Stimulated activated naive CD8-positive, alpha-beta T cell treated with anti-CD3 and anti-CD28 coated beads, Interleukin-15, Interleukin-2, amounts not matched to agents 100 ng/mL and 50 ng/mL, for 24 hours (primary cell): ENCODE measurements around the gene GPR158.

Source experiments
- H3K27ac Mint-ChIP-seq: one replicate; pipeline ENCODE4 v1.8.0; 2021; ENCODE audit warnings: mild to moderate bottlenecking, mixed read lengths
- H3K27me3 Mint-ChIP-seq: one replicate; pipeline ENCODE4 v1.8.0; 2021; ENCODE audit warnings: mixed read lengths
- H3K36me3 Mint-ChIP-seq: one replicate; pipeline ENCODE4 v1.8.0; 2021; ENCODE audit warnings: low read depth, mixed read lengths
- H3K4me1 Mint-ChIP-seq: one replicate; pipeline ENCODE4 v1.8.0; 2021; ENCODE audit warnings: low read depth, mixed read lengths
- H3K4me3 Mint-ChIP-seq: one replicate; pipeline ENCODE4 v1.8.0; 2021; ENCODE audit warnings: mild to moderate bottlenecking, mixed read lengths
- H3K9me3 Mint-ChIP-seq: one replicate; pipeline ENCODE4 v1.8.0; 2021; ENCODE audit warnings: mixed read lengths

GPR158 gene

DNA sequence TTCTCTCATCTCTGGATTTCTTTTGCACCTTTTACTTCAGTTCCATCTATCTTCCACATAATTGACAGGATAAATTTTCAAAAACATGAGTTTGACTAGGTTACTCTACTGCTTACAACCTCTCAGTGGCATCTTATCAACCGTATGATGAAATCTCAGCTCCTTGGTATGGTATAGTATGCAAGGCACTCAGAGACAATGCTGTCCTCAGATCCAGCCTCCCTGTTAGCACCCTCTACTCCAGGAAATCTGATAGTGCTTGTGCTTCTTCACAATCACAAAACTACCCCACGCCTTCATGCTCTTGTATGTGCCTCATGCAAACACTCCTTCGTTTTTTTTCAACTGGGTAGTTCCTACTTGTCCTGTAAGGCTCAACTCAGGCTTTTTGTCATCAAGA lies 330.7 kb downstream of the GPR158 start:
- no peaks in the 10 kb centered on the region for H3K27me3 Mint-ChIP-seq
- no peak overlapping the region for H3K4me3 Mint-ChIP-seq
- no peaks in the 10 kb centered on the region for H3K4me1 Mint-ChIP-seq
- H3K36me3 Mint-ChIP-seq: no peaks in the 10 kb centered on the region
- no peaks in the 10 kb centered on the region for H3K9me3 Mint-ChIP-seq
- H3K27ac Mint-ChIP-seq: no peak overlapping the region

DNA sequence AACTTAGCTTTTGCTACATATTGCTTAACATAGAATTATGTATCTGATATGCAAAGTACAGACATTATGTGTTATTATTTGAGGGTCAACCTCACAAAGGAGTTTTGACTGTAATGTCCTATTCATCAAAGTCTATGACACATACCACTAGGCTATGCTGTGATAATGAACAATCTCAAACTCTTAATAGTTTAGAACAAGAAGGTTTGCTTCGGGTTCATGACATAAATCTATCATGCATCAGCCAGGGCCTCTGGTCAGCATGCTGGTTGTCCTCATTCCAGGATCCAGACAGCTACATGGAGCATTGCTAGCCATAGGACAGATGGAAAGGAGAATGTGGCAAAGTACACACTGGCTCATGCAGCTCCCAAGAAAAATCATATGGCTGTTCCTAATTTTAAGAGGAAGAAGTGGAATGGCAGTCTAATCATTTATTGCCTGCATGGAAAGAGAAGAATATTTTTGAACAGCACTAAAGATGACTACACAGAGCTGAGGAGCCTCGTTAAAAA lies 332.1 kb downstream of the GPR158 start:
- Mint-ChIP-seq H3K27ac (no peak overlapping the region), H3K27me3 (no peaks in the 10 kb centered on the region), H3K4me1 (no peaks in the 10 kb centered on the region), H3K4me3 (no peak overlapping the region), H3K9me3 (peaks cover 8% of the 10 kb centered on the region), H3K36me3 (no peaks in the 10 kb centered on the region)

DNA sequence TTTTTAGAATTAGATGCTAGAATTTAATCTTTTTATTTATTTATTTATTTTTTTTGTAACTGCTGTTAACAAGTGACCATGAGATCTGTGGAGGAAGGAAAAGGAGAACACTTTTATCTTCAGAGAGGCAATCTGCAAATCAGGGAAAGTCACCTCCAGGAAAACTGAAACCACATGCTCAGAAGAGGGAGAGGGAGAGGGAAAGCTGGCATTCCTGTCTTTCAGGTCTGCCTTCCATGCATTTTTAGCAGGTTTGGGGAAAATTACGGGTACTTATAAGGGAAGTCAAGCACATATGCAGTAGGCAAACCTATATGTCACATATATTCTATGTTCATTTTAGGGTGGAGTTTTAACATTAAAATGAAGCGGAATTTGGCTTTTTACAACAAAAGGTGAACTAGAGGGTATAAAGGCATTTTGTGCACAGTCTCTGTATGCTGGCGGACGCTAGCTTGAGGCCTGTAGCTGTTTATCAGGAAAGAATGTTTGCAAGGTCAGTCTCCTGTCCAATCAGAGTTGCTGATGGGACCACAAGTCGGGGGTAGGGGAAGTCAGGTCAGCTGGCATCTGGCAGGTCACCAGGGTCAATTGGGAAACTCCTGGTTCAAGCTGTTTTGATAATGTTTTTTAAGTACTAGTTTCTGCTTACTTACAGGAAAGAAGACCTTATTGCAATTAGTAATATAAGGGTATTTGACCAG lies 333.5 kb downstream of the GPR158 start:
- Mint-ChIP-seq H3K36me3 (no peaks in the 10 kb centered on the region), H3K4me3 (no peak overlapping the region), H3K27me3 (no peaks in the 10 kb centered on the region), H3K9me3 (peaks cover 8% of the 10 kb centered on the region), H3K4me1 (no peaks in the 10 kb centered on the region), H3K27ac (no peak overlapping the region)

DNA sequence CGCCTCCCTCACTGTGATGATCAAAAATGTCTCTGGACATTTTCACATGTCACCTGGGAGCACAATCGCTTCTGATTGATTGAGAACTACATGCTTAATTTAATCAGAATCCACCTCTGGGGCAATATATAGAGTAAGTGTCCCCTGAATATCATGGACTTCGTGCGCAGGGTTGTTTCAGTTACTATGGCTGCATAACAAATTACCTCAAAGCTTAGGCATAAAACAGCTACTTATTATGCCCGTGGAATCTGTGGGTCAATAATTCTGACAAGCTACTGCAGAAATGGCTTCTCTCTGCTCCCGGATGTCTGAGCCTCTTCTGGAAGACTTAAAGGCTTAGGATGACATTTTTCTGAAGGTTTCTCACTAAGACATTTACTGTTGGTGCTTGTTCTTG lies 334.4 kb downstream of the GPR158 start:
- H3K27me3 Mint-ChIP-seq: no peaks in the 10 kb centered on the region
- peaks cover 8% of the 10 kb centered on the region for H3K9me3 Mint-ChIP-seq
- H3K36me3 Mint-ChIP-seq: no peaks in the 10 kb centered on the region
- no peak overlapping the region for H3K27ac Mint-ChIP-seq
- H3K4me3 Mint-ChIP-seq: no peak overlapping the region
- no peaks in the 10 kb centered on the region for H3K4me1 Mint-ChIP-seq

DNA sequence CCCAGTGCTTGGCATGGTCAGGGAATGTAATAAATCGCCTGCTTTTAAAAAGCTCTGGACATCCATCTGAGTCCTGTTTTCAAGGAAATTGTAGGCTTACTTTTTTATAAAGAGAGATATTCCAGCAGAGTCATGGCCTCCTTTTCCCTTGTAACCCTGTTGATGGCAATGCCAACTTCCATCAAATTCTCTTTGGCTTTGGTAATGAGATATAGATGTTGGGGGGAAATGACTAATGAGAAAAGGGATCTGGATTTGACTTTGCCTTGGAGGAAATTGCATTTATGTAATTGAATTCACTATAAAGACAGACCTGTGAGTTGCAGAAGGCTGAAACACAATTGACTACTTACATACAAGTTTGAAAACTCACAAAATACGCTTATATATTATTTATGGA lies 347.5 kb downstream of the GPR158 start:
- Mint-ChIP-seq H3K36me3 (no peaks in the 10 kb centered on the region), H3K27me3 (no peaks in the 10 kb centered on the region), H3K27ac (no peak overlapping the region), H3K4me3 (no peak overlapping the region), H3K4me1 (no peaks in the 10 kb centered on the region), H3K9me3 (peaks cover 7% of the 10 kb centered on the region)

DNA sequence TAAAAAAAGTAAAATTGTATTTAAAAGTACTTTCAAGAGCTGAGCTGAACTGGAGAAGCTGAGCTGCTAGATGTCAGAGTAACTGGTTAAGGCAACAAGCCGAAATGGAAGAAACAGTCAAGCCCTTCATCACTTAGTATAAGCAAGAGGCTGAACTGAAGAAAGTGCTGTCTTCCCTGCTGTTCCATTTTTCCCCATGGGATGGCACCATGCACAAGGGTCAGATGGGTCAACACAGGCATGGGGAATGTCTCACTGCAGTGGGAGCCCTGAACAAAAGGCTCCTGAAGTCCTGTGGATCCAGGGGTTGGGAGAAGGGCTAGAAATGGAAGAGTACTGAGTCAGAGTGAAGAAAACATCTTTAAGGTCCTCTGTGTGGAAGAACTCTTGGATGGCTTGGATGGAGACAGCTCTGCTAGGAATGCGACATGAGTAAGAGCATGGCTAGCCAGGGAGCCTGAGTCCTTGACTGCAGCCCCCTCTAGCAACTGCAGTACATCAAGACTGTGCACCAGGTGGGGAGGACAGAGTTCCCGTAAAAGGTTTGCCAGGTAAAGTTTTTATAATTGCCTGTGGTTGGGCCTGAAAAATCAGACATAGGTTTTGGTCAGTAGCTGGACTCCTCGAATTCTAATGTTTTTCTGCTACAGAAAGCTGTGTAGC lies 348.3 kb downstream of the GPR158 start:
- Mint-ChIP-seq H3K27ac (no peak overlapping the region), H3K36me3 (no peaks in the 10 kb centered on the region), H3K4me3 (no peak overlapping the region), H3K9me3 (peaks cover 7% of the 10 kb centered on the region), H3K27me3 (no peaks in the 10 kb centered on the region), H3K4me1 (no peaks in the 10 kb centered on the region)

DNA sequence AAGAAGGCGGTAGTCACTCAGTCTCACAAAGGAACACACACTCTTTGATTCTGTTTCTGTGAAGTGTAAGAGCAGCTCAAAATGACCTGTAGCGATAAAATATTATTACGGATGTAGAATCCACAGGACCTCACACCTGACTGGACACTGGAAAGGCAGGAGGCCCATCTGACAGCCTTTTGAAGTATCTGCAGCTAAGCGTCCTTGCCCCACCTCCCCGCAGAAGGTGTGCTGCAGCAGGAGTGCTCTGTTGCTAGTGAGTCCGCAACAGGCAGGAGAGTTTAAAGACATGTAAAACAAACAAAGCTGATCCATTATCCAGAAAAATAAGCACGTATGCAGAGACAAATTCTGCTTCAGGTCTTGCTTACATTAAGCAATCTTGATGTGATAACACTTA lies 355.5 kb downstream of the GPR158 start:
- no peak overlapping the region for H3K27ac Mint-ChIP-seq
- no peak overlapping the region for H3K4me3 Mint-ChIP-seq
- no peaks in the 10 kb centered on the region for H3K27me3 Mint-ChIP-seq
- H3K36me3 Mint-ChIP-seq: no peaks in the 10 kb centered on the region
- H3K4me1 Mint-ChIP-seq: no peaks in the 10 kb centered on the region
- peaks cover 3% of the 10 kb centered on the region for H3K9me3 Mint-ChIP-seq

DNA sequence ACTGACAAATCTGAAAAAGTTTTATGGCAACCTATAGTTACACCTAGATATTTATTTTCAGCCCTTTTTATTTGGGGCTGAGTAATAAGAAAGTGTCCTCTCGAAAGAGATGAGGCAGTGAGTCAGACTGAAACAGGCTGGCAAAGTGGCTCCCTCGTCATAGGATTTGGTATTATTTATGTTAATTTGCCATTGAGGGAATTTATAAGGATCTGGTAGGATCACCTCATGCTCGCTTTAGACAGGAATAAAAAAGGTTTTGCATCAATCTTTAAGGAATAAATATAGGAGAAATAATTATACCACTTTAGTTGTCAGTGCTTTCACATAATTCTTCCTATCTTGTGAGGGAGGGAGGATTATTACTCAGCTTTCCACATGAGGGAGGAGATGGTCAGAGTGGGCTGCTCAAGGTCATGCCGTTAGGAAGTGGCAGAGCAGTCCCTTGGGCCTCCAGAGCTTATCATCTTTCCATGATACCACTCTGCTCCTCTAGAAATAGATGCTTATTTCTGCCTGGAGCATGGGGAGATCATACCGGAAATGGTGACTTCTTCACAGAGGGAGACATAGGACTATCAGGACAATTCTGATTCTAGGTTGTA lies 356.8 kb downstream of the GPR158 start:
- H3K36me3 Mint-ChIP-seq: no peaks in the 10 kb centered on the region
- no peak overlapping the region for H3K4me3 Mint-ChIP-seq
- H3K4me1 Mint-ChIP-seq: no peaks in the 10 kb centered on the region
- no peaks in the 10 kb centered on the region for H3K27me3 Mint-ChIP-seq
- H3K27ac Mint-ChIP-seq: no peak overlapping the region
- H3K9me3 Mint-ChIP-seq: no peaks in the 10 kb centered on the region

DNA sequence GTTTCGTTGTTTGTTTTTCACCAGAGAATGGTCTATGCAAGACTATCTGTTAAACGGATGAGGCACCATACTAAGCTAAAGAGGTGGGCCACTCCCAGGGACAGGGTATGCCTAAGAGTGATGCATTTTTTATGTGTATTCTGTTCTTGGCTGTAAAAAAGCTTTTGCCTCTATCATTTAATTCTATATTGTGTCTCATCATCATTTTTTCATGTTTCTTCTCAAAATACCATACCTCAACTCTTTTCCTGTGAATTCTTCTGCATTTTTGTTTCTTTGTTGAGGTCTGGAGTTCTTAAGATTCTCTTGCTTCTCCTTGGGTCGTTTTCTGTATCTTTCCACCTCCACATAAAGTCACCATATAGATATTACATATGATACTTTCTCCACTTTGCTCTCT lies 357.4 kb downstream of the GPR158 start:
- H3K36me3 Mint-ChIP-seq: no peaks in the 10 kb centered on the region
- H3K4me1 Mint-ChIP-seq: no peaks in the 10 kb centered on the region
- H3K27ac Mint-ChIP-seq: no peak overlapping the region
- H3K4me3 Mint-ChIP-seq: no peak overlapping the region
- no peaks in the 10 kb centered on the region for H3K9me3 Mint-ChIP-seq
- H3K27me3 Mint-ChIP-seq: no peaks in the 10 kb centered on the region

DNA sequence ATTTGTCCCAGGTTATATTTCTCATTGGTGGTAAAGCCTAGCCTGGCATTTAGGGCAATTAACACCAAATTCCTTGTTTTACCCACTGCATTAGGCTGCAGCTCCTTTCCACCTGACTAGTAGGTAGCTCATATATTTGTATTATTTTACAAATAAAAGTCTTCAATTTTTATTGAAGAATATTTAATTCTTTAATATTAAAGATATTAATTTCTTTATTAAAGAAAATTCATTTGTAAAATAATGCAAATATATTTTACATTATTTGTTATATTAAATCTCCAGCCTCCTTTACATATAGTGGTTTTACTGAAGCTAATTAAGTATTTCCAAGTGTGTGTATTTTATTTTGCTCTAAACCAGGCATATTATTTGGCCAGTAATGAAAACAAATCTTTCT lies 361.2 kb downstream of the GPR158 start:
- Mint-ChIP-seq H3K4me1 (no peaks in the 10 kb centered on the region), H3K4me3 (no peak overlapping the region), H3K9me3 (no peaks in the 10 kb centered on the region), H3K27me3 (no peaks in the 10 kb centered on the region), H3K27ac (no peak overlapping the region), H3K36me3 (no peaks in the 10 kb centered on the region)

DNA sequence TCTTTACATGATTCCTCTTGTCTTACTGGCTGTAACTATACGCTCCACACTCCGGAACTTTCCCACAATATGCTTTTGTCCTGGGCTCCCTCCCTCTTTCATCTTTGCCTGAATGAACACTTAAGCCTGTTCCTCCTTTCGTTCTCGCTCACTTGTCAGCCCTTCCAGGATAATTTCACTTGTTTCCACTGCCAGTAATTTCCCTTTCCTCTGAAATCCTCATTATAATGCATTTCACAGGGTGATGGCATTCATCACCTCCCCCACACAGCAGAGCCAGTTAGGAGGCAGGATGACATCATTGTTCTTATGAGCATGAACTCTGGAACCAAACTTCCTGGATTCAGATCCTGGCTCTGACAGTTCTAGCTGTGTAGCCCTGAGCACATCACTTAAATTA lies 372.6 kb downstream of the GPR158 start:
- H3K36me3 Mint-ChIP-seq: no peaks in the 10 kb centered on the region
- H3K4me1 Mint-ChIP-seq: no peaks in the 10 kb centered on the region
- H3K4me3 Mint-ChIP-seq: no peak overlapping the region
- peaks cover 5% of the 10 kb centered on the region for H3K9me3 Mint-ChIP-seq
- no peak overlapping the region for H3K27ac Mint-ChIP-seq
- peaks cover 7% of the 10 kb centered on the region for H3K27me3 Mint-ChIP-seq

DNA sequence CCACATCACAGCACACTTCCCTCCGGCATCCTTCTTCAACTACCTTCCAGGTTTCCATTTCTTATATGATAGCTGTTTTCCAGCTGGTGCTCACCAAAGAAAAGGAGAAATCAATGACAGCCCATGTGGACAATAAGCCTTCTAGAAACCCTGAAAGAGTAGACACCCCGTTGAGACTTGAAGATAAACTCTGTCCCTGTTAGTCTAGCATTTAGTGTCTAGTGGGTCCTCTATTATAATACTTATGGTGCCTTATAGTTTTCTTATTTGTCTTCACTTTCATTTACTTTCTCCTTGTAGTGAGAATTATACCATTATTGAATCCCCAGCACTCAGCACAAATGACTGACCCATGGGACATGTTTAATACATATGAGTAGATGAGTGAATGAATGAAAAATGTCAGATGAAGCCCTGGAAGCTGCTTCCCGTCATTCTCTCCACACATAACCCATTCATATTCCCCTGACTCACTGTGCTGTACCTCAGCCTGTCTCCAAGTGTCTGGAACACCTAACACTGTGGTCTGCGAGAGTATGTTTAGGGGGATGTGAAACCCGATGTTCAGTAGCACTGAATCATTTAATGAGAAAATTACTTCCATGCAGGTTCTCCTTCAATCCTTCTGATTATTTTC lies 377.6 kb downstream of the GPR158 start:
- peaks cover 5% of the 10 kb centered on the region for H3K9me3 Mint-ChIP-seq

DNA sequence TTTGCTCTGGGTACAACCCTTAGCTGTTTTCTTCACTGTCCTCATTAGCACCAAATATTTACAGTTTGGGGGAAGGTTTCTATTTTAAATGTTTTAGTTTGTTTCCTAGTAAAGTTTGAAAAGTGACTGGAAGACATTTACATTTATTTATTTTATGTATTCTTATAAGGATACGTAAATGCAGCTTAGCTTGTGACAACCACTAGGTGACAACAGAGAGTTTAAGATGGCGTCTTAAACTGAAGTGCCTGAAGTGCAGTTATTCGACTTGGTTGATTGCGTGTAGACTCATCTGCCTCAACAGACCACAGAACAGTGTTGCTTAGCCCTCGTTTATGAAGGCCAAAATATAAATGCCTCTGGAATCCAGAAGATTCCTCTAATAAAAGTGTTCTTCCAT lies 381.1 kb downstream of the GPR158 start:
- peaks cover 3% of the 10 kb centered on the region for H3K9me3 Mint-ChIP-seq
- H3K36me3 Mint-ChIP-seq: no peaks in the 10 kb centered on the region
- H3K27me3 Mint-ChIP-seq: peaks cover 2% of the 10 kb centered on the region
- H3K27ac Mint-ChIP-seq: no peak overlapping the region
- H3K4me1 Mint-ChIP-seq: no peaks in the 10 kb centered on the region
- H3K4me3 Mint-ChIP-seq: no peak overlapping the region

More for the DNA sequence above, 377.6 kb downstream of the GPR158 start:
- H3K27ac Mint-ChIP-seq: no peak overlapping the region
- H3K36me3 Mint-ChIP-seq: no peaks in the 10 kb centered on the region
- no peak overlapping the region for H3K4me3 Mint-ChIP-seq
- H3K4me1 Mint-ChIP-seq: no peaks in the 10 kb centered on the region
- peaks cover 7% of the 10 kb centered on the region for H3K27me3 Mint-ChIP-seq

DNA sequence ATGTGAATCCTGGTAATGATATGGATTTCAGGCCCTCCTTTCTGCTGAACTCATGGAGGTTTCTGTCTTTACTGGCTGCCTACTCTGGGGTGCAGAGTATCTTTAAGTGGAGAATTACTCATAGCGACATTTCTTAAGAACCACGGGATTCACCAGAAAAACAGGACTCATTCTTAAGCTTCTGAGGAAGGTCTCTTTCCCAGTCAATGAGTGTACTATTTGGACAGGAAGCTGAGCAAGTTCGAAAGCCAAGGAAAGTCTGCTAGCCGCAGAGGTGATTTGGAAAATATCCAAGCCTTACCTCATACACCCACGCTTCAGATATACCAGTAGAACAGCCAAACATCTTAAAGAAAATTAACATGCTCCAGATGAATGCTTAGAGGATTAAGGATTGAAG lies 381.7 kb downstream of the GPR158 start:
- no peak overlapping the region for H3K27ac Mint-ChIP-seq
- no peaks in the 10 kb centered on the region for H3K27me3 Mint-ChIP-seq
- no peaks in the 10 kb centered on the region for H3K9me3 Mint-ChIP-seq
- H3K36me3 Mint-ChIP-seq: no peaks in the 10 kb centered on the region
- no peaks in the 10 kb centered on the region for H3K4me1 Mint-ChIP-seq
- H3K4me3 Mint-ChIP-seq: no peak overlapping the region

DNA sequence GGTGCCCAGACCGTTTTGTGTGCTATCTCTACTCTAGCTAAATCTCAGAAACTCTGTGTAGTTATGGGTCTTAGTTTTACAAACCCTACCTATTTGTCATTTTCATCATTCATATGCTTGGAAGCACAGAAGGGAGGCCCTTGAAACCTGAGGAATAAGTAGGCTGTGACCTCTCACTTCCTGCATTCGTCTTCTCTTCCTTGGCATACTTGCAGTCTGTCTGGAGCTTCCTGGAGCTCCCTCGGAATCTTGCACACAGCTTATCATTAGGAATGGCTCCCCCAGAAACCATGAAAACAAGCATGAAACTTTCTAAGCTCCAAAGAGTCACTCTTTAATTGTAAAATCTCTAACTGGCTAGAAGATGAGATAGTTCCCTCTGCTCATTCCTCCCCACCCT lies 382.3 kb downstream of the GPR158 start:
- H3K36me3 Mint-ChIP-seq: no peaks in the 10 kb centered on the region
- no peak overlapping the region for H3K4me3 Mint-ChIP-seq
- H3K9me3 Mint-ChIP-seq: no peaks in the 10 kb centered on the region
- H3K27ac Mint-ChIP-seq: no peak overlapping the region
- H3K27me3 Mint-ChIP-seq: no peaks in the 10 kb centered on the region
- H3K4me1 Mint-ChIP-seq: no peaks in the 10 kb centered on the region
